HepG2 (cell line): ENCODE measurements around the gene PLD1. TPM values are rescaled to one million over a fixed set of nuclear protein-coding genes. Genes with fewer than 3 reads are reported as not detected.

Experiments
- ATF6 ChIP-seq: sonication (generic); formaldehyde crosslinking; conservative IDR thresholded peaks from 2 replicates; pipeline ENCODE4 v1.4.0; 2020; ENCODE audit warnings: missing genetic modification reagents
- DRAP1 ChIP-seq: IDR thresholded peaks from 2 replicates; pipeline ENCODE4 v1.6.1; 2016; ENCODE audit warnings: missing genetic modification reagents, missing compliant biosample characterization
- ELF1 ChIP-seq: sonication (generic); formaldehyde crosslinking; IDR thresholded peaks from 2 replicates; pipeline ENCODE4 v1.4.0; 2020; ENCODE audit warnings: missing genetic modification reagents
- KDM5B ChIP-seq: sonication (generic); formaldehyde crosslinking; IDR thresholded peaks from 2 replicates; pipeline ENCODE4 v1.4.0; 2020; ENCODE audit warnings: missing genetic modification reagents, mild to moderate bottlenecking, borderline replicate concordance
- NAIF1 ChIP-seq: sonication (generic); formaldehyde crosslinking; IDR thresholded peaks from 2 replicates; pipeline ENCODE4 v1.5.0; 2020; ENCODE audit warnings: mild to moderate bottlenecking, missing genetic modification reagents, borderline replicate concordance
- NFATC3 ChIP-seq: sonication (generic); formaldehyde crosslinking; IDR thresholded peaks from 2 replicates; pipeline ENCODE4 v1.5.1; 2020; ENCODE audit warnings: mild to moderate bottlenecking, missing genetic modification reagents
- PBX2 ChIP-seq: IDR thresholded peaks from 2 replicates; pipeline ENCODE4 v1.6.1; 2016; ENCODE audit warnings: control low read depth
- POLR2AphosphoS5 ChIP-seq: IDR thresholded peaks from 2 replicates; pipeline ENCODE4 v1.6.1; 2012; ENCODE audit warnings: low read depth, low read length
- RARG ChIP-seq: sonication (generic); formaldehyde crosslinking; IDR thresholded peaks from 2 replicates; pipeline ENCODE4 v1.4.0; 2020; ENCODE audit warnings: low read depth, mild to moderate bottlenecking, missing genetic modification reagents
- RFX1 ChIP-seq: fragments of 450-650 bp; IDR thresholded peaks from 2 replicates; pipeline ENCODE4 v1.6.1; 2017
- SAFB2 ChIP-seq: sonication (generic); formaldehyde crosslinking; IDR thresholded peaks from 2 replicates; pipeline ENCODE4 v1.5.1; 2020; ENCODE audit warnings: missing genetic modification reagents, low read depth, mild to moderate bottlenecking, borderline replicate concordance
- TMF1 ChIP-seq: sonication (generic); formaldehyde crosslinking; IDR thresholded peaks from 2 replicates; pipeline ENCODE4 v1.8.1; 2022; ENCODE audit warnings: low read depth, missing genetic modification reagents
- ZNF180 ChIP-seq: sonication (generic); formaldehyde crosslinking; IDR thresholded peaks from 2 replicates; pipeline ENCODE4 v1.4.0; 2020; ENCODE audit warnings: low read depth, missing genetic modification reagents, borderline replicate concordance
- ZNF564 ChIP-seq: sonication (generic); formaldehyde crosslinking; IDR thresholded peaks from 2 replicates; pipeline ENCODE4 v1.8.1; 2023; ENCODE audit warnings: mild to moderate bottlenecking, missing genetic modification reagents
- ZNF569 ChIP-seq: sonication (generic); formaldehyde crosslinking; IDR thresholded peaks from 2 replicates; pipeline ENCODE4 v1.5.0; 2020; ENCODE audit warnings: mild to moderate bottlenecking, missing genetic modification reagents, moderate library complexity, borderline replicate concordance
- ZNF616 ChIP-seq: sonication (generic); formaldehyde crosslinking; IDR thresholded peaks from 2 replicates; pipeline ENCODE4 v1.5.0; 2020; ENCODE audit warnings: low read depth, mild to moderate bottlenecking, missing genetic modification reagents
- ZNF720 ChIP-seq: sonication (generic); formaldehyde crosslinking; IDR thresholded peaks from 2 replicates; pipeline ENCODE4 v1.4.0; 2020; ENCODE audit warnings: missing genetic modification reagents
- ZNF781 ChIP-seq: sonication (generic); formaldehyde crosslinking; IDR thresholded peaks from 2 replicates; pipeline ENCODE4 v1.5.1; 2020; ENCODE audit warnings: borderline replicate concordance, mild to moderate bottlenecking, missing genetic modification reagents; ENCODE audit errors: not compliant biosample characterization
- ZSCAN31 ChIP-seq: sonication (generic); formaldehyde crosslinking; IDR thresholded peaks from 2 replicates; pipeline ENCODE4 v1.5.0; 2020; ENCODE audit warnings: low read depth, mild to moderate bottlenecking, missing genetic modification reagents
- polyA plus RNA-seq, 8 experiments: library from polyadenylated mRNA; depleted of rRNA in 3 of 8; stranded (reverse) in 7 of 8; unstranded in 1 of 8; fragments of >200 nt; fragmentation: Illumina TruSeq in 4 of 8; extraction: Trizol in 4 of 8; gene quantifications; 2 replicates each; pipeline versions ENCODE4 v1.2.1 to v1.2.3, GENCODE V29; 2011 to 2016; ENCODE audit warnings: low read depth in 4 of 8, missing spikeins in 1 of 8, mixed read lengths in 1 of 8; ENCODE audit not compliant: insufficient read depth in 1 of 8
- total RNA-seq, 5 experiments: library from RNA; depleted of rRNA; stranded (reverse); fragments of >200 nt; fragmentation: Illumina TruSeq; extraction: Trizol; gene quantifications; 2 replicates each; pipeline ENCODE4 v1.2.3, GENCODE V29; 2016; ENCODE audit warnings: low read depth in 1 of 5
- TF ChIP-seq, protein P1 (sequence below), 2 experiments: sonication (generic) in 1 of 2; formaldehyde crosslinking in 1 of 2; IDR thresholded peaks; 2 replicates each; pipeline versions ENCODE4 v1.6.1 to v1.9.0; 2014 to 2022; ENCODE audit warnings: antibody characterized with exemption in 1 of 2, borderline replicate concordance in 1 of 2, inconsistent platforms in 1 of 2, low read depth in 1 of 2, missing genetic modification reagents in 1 of 2

The PLD1 gene
- total and polyA plus RNA-seq, 2 of the 13 experiments (the other 11 are each of a cell fraction or from before 2014, with no cell fraction given), result 27.1 to 59.4 TPM

DNA sequence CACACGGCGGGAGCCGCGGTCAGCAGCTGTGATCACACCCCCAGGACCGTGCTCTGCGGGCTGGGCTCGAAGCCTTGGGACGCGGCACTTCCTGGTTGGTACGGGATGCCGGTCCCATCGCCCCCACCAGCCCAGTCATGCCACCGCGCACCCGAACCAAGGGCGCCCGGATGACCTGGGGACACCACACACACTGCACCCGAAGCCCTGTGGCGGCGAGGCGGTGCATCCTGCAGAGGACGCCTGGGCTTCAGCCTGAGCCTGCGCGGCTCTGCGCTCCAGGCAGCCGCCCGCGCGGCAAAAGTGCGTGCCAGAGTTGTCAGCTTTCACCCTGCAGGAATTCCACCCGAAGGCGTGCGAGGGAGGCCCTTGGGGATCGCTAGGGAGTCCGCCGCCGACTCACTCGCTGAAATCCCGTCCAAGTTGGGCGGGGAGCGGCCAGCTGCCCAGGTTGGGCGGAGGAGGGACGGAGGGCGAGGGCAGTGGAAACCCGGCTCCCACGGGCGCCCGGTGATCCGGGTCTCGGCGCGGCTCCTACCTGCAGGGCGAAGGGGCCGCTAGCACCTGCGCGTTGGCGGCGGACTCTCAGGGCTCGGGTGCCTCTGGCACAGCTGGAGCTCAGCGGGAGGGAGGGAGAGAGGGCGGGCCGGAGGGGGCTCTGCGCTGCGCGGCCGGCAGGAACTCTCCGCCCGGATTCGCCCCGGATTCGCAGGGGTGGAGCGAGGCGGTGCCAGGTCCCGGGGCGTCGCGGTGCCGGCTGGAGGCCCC, at the start of gene PLD1 (continued):
- peak; percentile 58 for TF ChIP-seq POLR2AphosphoS5
- TF ChIP-seq SAFB2 (CRISPR knock-in tag), result no peak; the same call in 1 of the 2 replicates
- peak; percentile 95 for TF ChIP-seq ZNF781 (CRISPR knock-in tag)
- TF ChIP-seq NFATC3 (CRISPR knock-in tag), result no peak
- peak; percentile 70 for TF ChIP-seq ZSCAN31 (CRISPR knock-in tag)
- peak; percentile 82 for TF ChIP-seq DRAP1 (CRISPR knock-in tag)
- no peak for TF ChIP-seq PBX2
- TF ChIP-seq TMF1 (CRISPR knock-in tag), result peak; percentile 67
- TF ChIP-seq ZNF720 (CRISPR knock-in tag), result no peak
- no peak for TF ChIP-seq RFX1
- no peak for TF ChIP-seq RARG (CRISPR knock-in tag)
- peak; percentile 98 for TF ChIP-seq KDM5B
- no peak for TF ChIP-seq ZNF569 (CRISPR knock-in tag)
- TF ChIP-seq ATF6 (CRISPR knock-in tag), result 0 out of 2 replicates have a peak, but pooled peaks have one; percentile 42
- TF ChIP-seq, protein P1, sequence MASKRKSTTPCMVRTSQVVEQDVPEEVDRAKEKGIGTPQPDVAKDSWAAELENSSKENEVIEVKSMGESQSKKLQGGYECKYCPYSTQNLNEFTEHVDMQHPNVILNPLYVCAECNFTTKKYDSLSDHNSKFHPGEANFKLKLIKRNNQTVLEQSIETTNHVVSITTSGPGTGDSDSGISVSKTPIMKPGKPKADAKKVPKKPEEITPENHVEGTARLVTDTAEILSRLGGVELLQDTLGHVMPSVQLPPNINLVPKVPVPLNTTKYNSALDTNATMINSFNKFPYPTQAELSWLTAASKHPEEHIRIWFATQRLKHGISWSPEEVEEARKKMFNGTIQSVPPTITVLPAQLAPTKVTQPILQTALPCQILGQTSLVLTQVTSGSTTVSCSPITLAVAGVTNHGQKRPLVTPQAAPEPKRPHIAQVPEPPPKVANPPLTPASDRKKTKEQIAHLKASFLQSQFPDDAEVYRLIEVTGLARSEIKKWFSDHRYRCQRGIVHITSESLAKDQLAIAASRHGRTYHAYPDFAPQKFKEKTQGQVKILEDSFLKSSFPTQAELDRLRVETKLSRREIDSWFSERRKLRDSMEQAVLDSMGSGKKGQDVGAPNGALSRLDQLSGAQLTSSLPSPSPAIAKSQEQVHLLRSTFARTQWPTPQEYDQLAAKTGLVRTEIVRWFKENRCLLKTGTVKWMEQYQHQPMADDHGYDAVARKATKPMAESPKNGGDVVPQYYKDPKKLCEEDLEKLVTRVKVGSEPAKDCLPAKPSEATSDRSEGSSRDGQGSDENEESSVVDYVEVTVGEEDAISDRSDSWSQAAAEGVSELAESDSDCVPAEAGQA (IDR thresholded peaks at IDR 0.05; ENCODE audit: low read depth), result peak; percentile 12; the same call in 1 of the 2 replicates
- TF ChIP-seq, protein P1 (CRISPR knock-in tag; IDR thresholded peaks at IDR 0.05; ENCODE audit: borderline replicate concordance), result no peak
- peak; percentile 88 for TF ChIP-seq ZNF564
- no peak for TF ChIP-seq ZNF180 (CRISPR knock-in tag)
- TF ChIP-seq NAIF1 (CRISPR knock-in tag), result no peak; the same call in none of the 2 replicates
- TF ChIP-seq ELF1 (CRISPR knock-in tag), result peak; percentile 96
- no peak for TF ChIP-seq ZNF616 (CRISPR knock-in tag)
